ENCODE measurements around the gene ELP1. TPM values are rescaled to one million over a fixed set of nuclear protein-coding genes. Genes with fewer than 3 reads are reported as not detected.

ELP1 gene
- total and polyA plus RNA-seq, 2 experiments from 2014 or later: 9.1 to 46.3 TPM

- Mint-ChIP-seq H3K36me3 (ENCODE audit: low read depth) (peaks cover 50% of the 10 kb centered on the region), H3K4me1 (no peaks in the 10 kb centered on the region), H3K27me3 (ENCODE audit: insufficient read depth, low read depth, poor library complexity) (no peaks in the 10 kb centered on the region), H3K27ac (no peak overlapping the region), H3K9me3 (no peaks in the 10 kb centered on the region), H3K4me3 (no peak overlapping the region)
- Histone ChIP-seq H3K27me3 (ENCODE audit: insufficient read depth) (no peaks in the 10 kb centered on the region), H2AFZ (no peak overlapping the region), H3K36me3 (ENCODE audit: insufficient read depth) (peaks cover 25% of the 10 kb centered on the region), H3K27ac (ENCODE audit: low read depth) (no peak overlapping the region), H3K79me2 (replicated peaks; ENCODE audit: insufficient read depth) (no peaks in the 10 kb centered on the region), H3K4me2 (no peak overlapping the region), H3F3A (replicated peaks; ENCODE audit: low read depth) (no peaks in the 10 kb centered on the region), H4K20me1 (replicated peaks; ENCODE audit: insufficient read depth) (no peaks in the 10 kb centered on the region), H3K9me2 (ENCODE audit: insufficient read depth) (no peaks in the 10 kb centered on the region), H3K4me3 (no peak overlapping the region), H3K4me1 (ENCODE audit: insufficient read depth) (no peaks in the 10 kb centered on the region)
- DNase-seq (ENCODE audit: low spot score): no peak
- ATAC-seq: no peak
- TF ChIP-seq EZH2phosphoT487 (IDR thresholded peaks at IDR 0.05; ENCODE audit: unreplicated experiment): no peak
- no peak for TF ChIP-seq ETS1 (IDR thresholded peaks at IDR 0.05)
- TF ChIP-seq CTCF (conservative IDR thresholded peaks at IDR 0.05; ENCODE audit: low read depth in 2 of 2): no peak
- no peak for TF ChIP-seq POLR2AphosphoS5 (IDR thresholded peaks at IDR 0.05; ENCODE audit: low read depth)
- no peak for TF ChIP-seq REST (IDR thresholded peaks at IDR 0.05; ENCODE audit: unreplicated experiment)
- no peak for TF ChIP-seq ZNF331 (CRISPR knock-in tag; IDR thresholded peaks at IDR 0.05; ENCODE audit: low read depth)
- no peak for TF ChIP-seq NANOG (IDR thresholded peaks at IDR 0.05; ENCODE audit: borderline replicate concordance)
- TF ChIP-seq ZNF462 (CRISPR knock-in tag; IDR thresholded peaks at IDR 0.05): no peak
- no peak for TF ChIP-seq STAT1 (IDR thresholded peaks at IDR 0.05; ENCODE audit: unreplicated experiment)
- TF ChIP-seq EZH2 (IDR thresholded peaks at IDR 0.05; ENCODE audit: low read depth, unreplicated experiment): no peak
Measured at GRCh38 chr9:108910914-108911313, 23.0 kb downstream of the ELP1 start.

Measured in GM23338 (cell line).